Measurements from ENCODE around the gene CX3CL1.

DNA sequence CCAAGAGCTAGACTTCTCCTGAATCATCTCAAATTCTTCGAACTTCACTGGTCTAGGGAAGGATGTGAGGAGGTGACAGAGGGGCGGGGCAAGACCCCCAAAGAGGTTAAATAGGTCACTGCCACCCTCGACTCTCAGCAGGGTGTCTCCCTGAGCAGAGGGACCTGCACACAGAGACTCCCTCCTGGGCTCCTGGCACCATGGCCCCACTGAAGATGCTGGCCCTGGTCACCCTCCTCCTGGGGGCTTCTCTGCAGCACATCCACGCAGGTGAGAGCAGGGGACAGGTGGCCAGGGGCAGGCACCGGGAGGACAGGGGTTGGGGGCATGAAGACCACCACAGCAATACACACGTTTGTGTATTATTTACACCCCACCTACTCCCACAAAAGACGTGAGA, 41.4 kb downstream of the CX3CL1 start:
- TF ChIP-seq, protein P1, sequence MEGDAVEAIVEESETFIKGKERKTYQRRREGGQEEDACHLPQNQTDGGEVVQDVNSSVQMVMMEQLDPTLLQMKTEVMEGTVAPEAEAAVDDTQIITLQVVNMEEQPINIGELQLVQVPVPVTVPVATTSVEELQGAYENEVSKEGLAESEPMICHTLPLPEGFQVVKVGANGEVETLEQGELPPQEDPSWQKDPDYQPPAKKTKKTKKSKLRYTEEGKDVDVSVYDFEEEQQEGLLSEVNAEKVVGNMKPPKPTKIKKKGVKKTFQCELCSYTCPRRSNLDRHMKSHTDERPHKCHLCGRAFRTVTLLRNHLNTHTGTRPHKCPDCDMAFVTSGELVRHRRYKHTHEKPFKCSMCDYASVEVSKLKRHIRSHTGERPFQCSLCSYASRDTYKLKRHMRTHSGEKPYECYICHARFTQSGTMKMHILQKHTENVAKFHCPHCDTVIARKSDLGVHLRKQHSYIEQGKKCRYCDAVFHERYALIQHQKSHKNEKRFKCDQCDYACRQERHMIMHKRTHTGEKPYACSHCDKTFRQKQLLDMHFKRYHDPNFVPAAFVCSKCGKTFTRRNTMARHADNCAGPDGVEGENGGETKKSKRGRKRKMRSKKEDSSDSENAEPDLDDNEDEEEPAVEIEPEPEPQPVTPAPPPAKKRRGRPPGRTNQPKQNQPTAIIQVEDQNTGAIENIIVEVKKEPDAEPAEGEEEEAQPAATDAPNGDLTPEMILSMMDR (IDR thresholded peaks at IDR 0.05), result no peak
- TF ChIP-seq POLR2A (IDR thresholded peaks at IDR 0.05), result no peak

Measured in uterus (tissue), 2 donors.